Naive thymus-derived CD8-positive, alpha-beta T cell (primary cell): Measurements from ENCODE around the gene ACBD6. TPM values are rescaled to one million over a fixed set of nuclear protein-coding genes. Genes with fewer than 3 reads are reported as not detected.

Experiments
- ATAC-seq, 2 donors: fragments of 150-1000 bp; cut with Tn5 transposase in 1 of 2; sonication (Bioruptor Pico), chemical (Tn5 transposase) in 1 of 2; 1 replicate in 1 of 2; 2 replicates in 1 of 2; pipeline ENCODE4 v1.10.0; 2021; ENCODE audit warnings: mild to moderate bottlenecking in 2 of 2, moderate library complexity in 2 of 2
- POLR2A ChIA-PET: fragments of 350-600 bp; sonication (Branson Sonifier 250); formaldehyde crosslinking; loops from one replicate; lab custom pipeline; 2021; ENCODE audit warnings: antibody characterized with exemption; lab: Charles Lee
- DNase-seq, 10 donors: peaks; one replicate each; pipeline versions ENCODE4 v3.0.0 to v3.0.0-alpha.2; 2020 to 2022
- H3K27ac Mint-ChIP-seq, 10 donors: one replicate each; pipeline ENCODE4 v1.8.0; 2020 to 2022; ENCODE audit warnings: mild to moderate bottlenecking in 10 of 10, mixed read lengths in 10 of 10, moderate library complexity in 4 of 10, inconsistent platforms in 1 of 10
- H3K27me3 Mint-ChIP-seq, 5 donors: one replicate each; pipeline ENCODE4 v1.8.0; 2021 to 2022; ENCODE audit warnings: mixed read lengths in 5 of 5
- H3K36me3 Mint-ChIP-seq, 3 donors: one replicate each; pipeline ENCODE4 v1.8.0; 2020 to 2022; ENCODE audit warnings: mixed read lengths in 3 of 3, mild to moderate bottlenecking in 2 of 3, inconsistent platforms in 1 of 3
- H3K4me1 Mint-ChIP-seq, 4 donors: one replicate each; pipeline ENCODE4 v1.8.0; 2021 to 2022; ENCODE audit warnings: mixed read lengths in 4 of 4
- H3K4me3 Mint-ChIP-seq, 10 donors: one replicate each; pipeline ENCODE4 v1.8.0; 2020 to 2022; ENCODE audit warnings: mild to moderate bottlenecking in 10 of 10, mixed read lengths in 10 of 10, moderate library complexity in 6 of 10, inconsistent platforms in 1 of 10
- H3K9me3 Mint-ChIP-seq, 9 donors: one replicate each; pipeline ENCODE4 v1.8.0; 2020 to 2022; ENCODE audit warnings: mixed read lengths in 9 of 9, mild to moderate bottlenecking in 3 of 9, inconsistent platforms in 1 of 9, moderate library complexity in 1 of 9
- polyA plus RNA-seq, 3 donors: library from polyadenylated mRNA; unstranded; fragments of 300-500 nt; fragmentation: Illumina TruSeq; gene quantifications; one replicate each; pipeline ENCODE4 v1.2.3, GENCODE V29; 2021
- total RNA-seq, 8 experiments: library from RNA in 2 of 8; stranded (reverse) in 2 of 8; gene quantifications; one replicate each; pipeline ENCODE4 v1.2.3 and lab custom pipeline; 2021 to 2026

ACBD6 gene
- total and polyA plus RNA-seq, 5 experiments from 2014 or later: 45.8 to 63.6 (median 46.4) TPM

- Mint-ChIP-seq H3K27me3 (no peaks in the 10 kb centered on the region), H3K9me3 (peaks cover 0 to 14% (median 5%) of the 10 kb centered on the region in 9 donors), H3K27ac (no peak overlapping the region), H3K36me3 (peaks cover 16 to 30% (median 23%) of the 10 kb centered on the region in 3 donors), H3K4me1 (peaks cover 13 to 30% (median 20%) of the 10 kb centered on the region in 4 donors), H3K4me3 (no peak overlapping the region)
- ATAC-seq (no peak), DNase-seq (no peak)
- POLR2A ChIA-PET: no interaction called here
These were observed 157.2 kb downstream of the ACBD6 start for GRCh38 chr1:180345148-180345547.

DNA sequence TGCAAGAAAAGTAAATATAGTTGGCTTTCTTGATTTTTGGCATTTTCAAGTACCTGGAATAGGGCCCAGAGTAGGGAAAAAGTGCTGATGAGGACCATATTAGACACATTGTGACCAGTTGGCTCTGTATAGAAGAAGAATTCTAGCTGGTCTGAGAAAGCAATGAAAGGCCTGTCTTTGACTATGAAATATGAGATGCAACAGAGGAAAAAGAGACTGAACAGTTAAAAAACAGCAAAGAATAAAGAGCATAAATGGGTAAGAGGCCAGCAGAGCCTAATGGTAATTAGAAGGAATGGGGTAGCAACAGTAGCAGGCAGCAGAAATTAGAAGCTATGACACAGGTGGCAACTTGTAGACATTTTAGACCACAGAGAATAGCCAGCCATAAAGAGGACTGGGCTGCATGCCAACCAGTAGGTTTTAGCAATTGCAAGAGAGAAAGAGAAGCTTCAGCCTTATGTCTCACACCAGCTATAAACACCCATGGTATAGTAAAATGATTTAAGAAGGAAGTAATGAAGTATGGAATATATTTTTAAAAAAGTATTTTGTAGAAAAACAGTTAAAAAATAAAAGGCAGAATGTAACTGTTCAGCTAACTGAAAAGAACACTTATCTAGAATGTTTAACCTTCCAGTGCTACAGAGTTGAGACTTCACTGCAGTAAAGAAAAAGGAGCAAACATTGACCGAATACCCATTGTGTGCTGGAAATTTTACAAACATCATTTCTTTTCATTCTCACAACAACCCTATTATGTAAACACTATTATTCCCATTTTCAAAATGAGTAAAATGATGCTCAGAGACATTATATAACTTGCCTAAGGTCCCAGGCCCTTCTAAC is 158.2 kb downstream of the ACBD6 start:
- Mint-ChIP-seq H3K4me3 (no peak overlapping the region), H3K9me3 (peaks cover 0 to 20% (median 10%) of the 10 kb centered on the region in 9 donors), H3K36me3 (peaks cover 23 to 37% (median 32%) of the 10 kb centered on the region in 3 donors), H3K27ac (peak overlapping the region in 2 of 10 donors; percentile 22 to 45), H3K27me3 (no peaks in the 10 kb centered on the region), H3K4me1 (peaks cover 17 to 30% (median 24%) of the 10 kb centered on the region in 4 donors)
- POLR2A ChIA-PET: no interaction called here
- no peak for DNase-seq
- ATAC-seq: no peak

- ATAC-seq (no peak), DNase-seq (no peak)
- POLR2A ChIA-PET: no interaction called here
- Mint-ChIP-seq H3K27me3 (no peaks in the 10 kb centered on the region), H3K27ac (no peak overlapping the region), H3K36me3 (peaks cover under 1 to 23% (median 19%) of the 10 kb centered on the region in 3 donors), H3K4me1 (peaks cover 0 to 18% (median 4%) of the 10 kb centered on the region in 4 donors), H3K4me3 (no peak overlapping the region), H3K9me3 (peaks cover 0 to 29% (median 9%) of the 10 kb centered on the region in 9 donors)
These were observed 175.3 kb downstream of the ACBD6 start for GRCh38 chr1:180327089-180327488.

GRCh38 chr1:180312926-180313325 is 189.5 kb downstream of the ACBD6 start:
- ATAC-seq (no peak), DNase-seq (no peak)
- H3K4me1 Mint-ChIP-seq: peaks cover 0 to 5% (median 3%) of the 10 kb centered on the region in 4 donors
- POLR2A ChIA-PET: no interaction called here
- no peaks in the 10 kb centered on the region for H3K27me3 Mint-ChIP-seq
- H3K27ac Mint-ChIP-seq: no peak overlapping the region
- peaks cover 25 to 60% (median 56%) of the 10 kb centered on the region in 3 donors for H3K36me3 Mint-ChIP-seq
- H3K4me3 Mint-ChIP-seq: no peak overlapping the region
- H3K9me3 Mint-ChIP-seq: peaks cover 3 to 14% (median 6%) of the 10 kb centered on the region in 9 donors

GRCh38 chr1:180311011-180311730 is 191.2 kb downstream of the ACBD6 start:
- Mint-ChIP-seq H3K27ac (no peak overlapping the region), H3K36me3 (peaks cover 36 to 74% (median 70%) of the 10 kb centered on the region in 3 donors), H3K4me3 (no peak overlapping the region), H3K9me3 (peaks cover 12 to 27% (median 15%) of the 10 kb centered on the region in 9 donors), H3K27me3 (no peaks in the 10 kb centered on the region), H3K4me1 (peaks cover 0 to 2% (median 1%) of the 10 kb centered on the region in 4 donors)
- ATAC-seq (no peak), DNase-seq (no peak)
- POLR2A ChIA-PET: no interaction called here

- Mint-ChIP-seq H3K27ac (no peak overlapping the region), H3K27me3 (no peaks in the 10 kb centered on the region), H3K4me3 (no peak overlapping the region), H3K36me3 (peaks cover 36 to 80% (median 73%) of the 10 kb centered on the region in 3 donors), H3K4me1 (peaks cover 0 to 2% (median 0%) of the 10 kb centered on the region in 4 donors), H3K9me3 (peaks cover 12 to 27% (median 16%) of the 10 kb centered on the region in 9 donors)
- ATAC-seq (no peak), DNase-seq (no peak)
- POLR2A ChIA-PET: no interaction called here
These were observed 192.3 kb downstream of the ACBD6 start for GRCh38 chr1:180310095-180310494.

DNA sequence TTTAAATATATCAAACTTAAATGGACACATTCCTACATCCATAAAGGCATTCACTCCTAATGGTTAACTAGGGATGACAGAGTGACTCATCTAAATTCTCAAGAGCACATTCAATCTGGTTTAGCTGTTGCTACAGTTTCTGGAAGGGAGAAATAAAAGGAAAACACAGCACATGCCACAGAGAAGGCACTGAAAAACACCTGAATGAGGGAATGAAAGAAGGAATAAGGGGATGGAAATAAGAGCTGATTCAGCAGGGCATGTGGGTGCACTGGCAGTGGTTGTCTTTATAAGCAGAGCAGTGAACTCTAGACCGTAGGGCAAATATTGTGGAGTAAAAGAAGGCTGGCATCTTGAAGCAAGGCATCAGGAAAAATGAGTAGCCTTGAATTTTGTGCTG is 193.0 kb downstream of the ACBD6 start:
- Mint-ChIP-seq H3K4me1 (peaks cover 0 to 2% (median 0%) of the 10 kb centered on the region in 4 donors), H3K9me3 (peaks cover 12 to 27% (median 18%) of the 10 kb centered on the region in 9 donors), H3K36me3 (peaks cover 36 to 76% (median 70%) of the 10 kb centered on the region in 3 donors), H3K27me3 (no peaks in the 10 kb centered on the region), H3K27ac (no peak overlapping the region), H3K4me3 (no peak overlapping the region)
- POLR2A ChIA-PET: no interaction called here
- no peak for DNase-seq
- ATAC-seq: no peak

- H3K36me3 Mint-ChIP-seq: peaks cover under 1 to 16% (median 13%) of the 10 kb centered on the region in 3 donors
- POLR2A ChIA-PET: no interaction called here
These were observed 201.1 kb downstream of the ACBD6 start for GRCh38 chr1:180301135-180301742.

GRCh38 chr1:180299479-180300221 is 202.7 kb downstream of the ACBD6 start:
- DNase-seq (no peak), ATAC-seq (no peak)
- POLR2A ChIA-PET: no interaction called here

More at GRCh38 chr1:180301135-180301742, 201.1 kb downstream of the ACBD6 start:
- H3K4me1 Mint-ChIP-seq: peaks cover 11 to 29% (median 22%) of the 10 kb centered on the region in 4 donors
- H3K4me3 Mint-ChIP-seq: no peak overlapping the region
- no peak for ATAC-seq
- H3K9me3 Mint-ChIP-seq: peaks cover 0 to 7% (median 1%) of the 10 kb centered on the region in 9 donors
- DNase-seq: no peak
- H3K27ac Mint-ChIP-seq: no peak overlapping the region
- no peaks in the 10 kb centered on the region for H3K27me3 Mint-ChIP-seq

GRCh38 chr1:180295999-180296398 is 206.4 kb downstream of the ACBD6 start:
- Mint-ChIP-seq H3K9me3 (peaks cover 0 to 4% (median 0%) of the 10 kb centered on the region in 9 donors), H3K27me3 (no peaks in the 10 kb centered on the region), H3K4me1 (peaks cover 13 to 36% (median 27%) of the 10 kb centered on the region in 4 donors), H3K36me3 (peaks cover 0 to 23% (median 17%) of the 10 kb centered on the region in 3 donors), H3K27ac (peak overlapping the region in 3 of 10 donors; percentile 27 to 32 (median 27)), H3K4me3 (no peak overlapping the region)
- DNase-seq (no peak), ATAC-seq (no peak)
- POLR2A ChIA-PET: no interaction called here

More at GRCh38 chr1:180299479-180300221, 202.7 kb downstream of the ACBD6 start:
- Mint-ChIP-seq H3K9me3 (peaks cover 0 to 2% (median 0%) of the 10 kb centered on the region in 9 donors), H3K36me3 (peaks cover 0 to 13% (median 10%) of the 10 kb centered on the region in 3 donors), H3K4me3 (no peak overlapping the region), H3K27ac (no peak overlapping the region), H3K4me1 (peaks cover 18 to 36% (median 27%) of the 10 kb centered on the region in 4 donors), H3K27me3 (no peaks in the 10 kb centered on the region)

GRCh38 chr1:180294711-180295110 is 207.7 kb downstream of the ACBD6 start:
- Mint-ChIP-seq H3K27ac (peak overlapping the region in 1 of 10 donors; percentile 27), H3K9me3 (peaks cover 0 to 4% (median 0%) of the 10 kb centered on the region in 9 donors), H3K36me3 (peaks cover 4 to 25% (median 17%) of the 10 kb centered on the region in 3 donors), H3K4me3 (no peak overlapping the region), H3K4me1 (peaks cover 19 to 48% (median 39%) of the 10 kb centered on the region in 4 donors), H3K27me3 (no peaks in the 10 kb centered on the region)
- ATAC-seq (no peak), DNase-seq (no peak)
- POLR2A ChIA-PET: no interaction called here
